Keratinocyte (primary cell): ENCODE results near the gene CCL11. TPM values are rescaled to one million over a fixed set of nuclear protein-coding genes. Genes with fewer than 3 reads are reported as not detected.

Experiments used
- DNase-seq: peaks from one replicate; pipeline ENCODE4 v3.0.0-alpha.2; 2011; ENCODE audit warnings: low read depth, missing footprints, low spot score
- FAIRE-seq: peaks from 2 replicates; lab custom pipeline; 2011; peaks lifted over from hg19 to GRCh38; lab: Jason Lieb, UNC
- H2AFZ ChIP-seq: 2 replicates; pipeline ENCODE4 v1.6.0; 2012; ENCODE audit warnings: low read length, control low read depth, inconsistent platforms; ENCODE audit not compliant: control insufficient read depth
- H3K27ac ChIP-seq: 2 replicates; pipeline ENCODE4 v1.5.1; 2011; ENCODE audit warnings: low read length; ENCODE audit not compliant: control insufficient read depth, insufficient read depth
- H3K27me3 ChIP-seq: 3 replicates; pipeline ENCODE4 v1.6.0; 2011; ENCODE audit warnings: low read length; ENCODE audit not compliant: control insufficient read depth, insufficient read depth; ENCODE audit errors: extremely low read depth
- H3K36me3 ChIP-seq, 2 experiments: 2 replicates in 1 of 2; 3 replicates in 1 of 2; pipeline ENCODE4 v1.5.1; 2011; ENCODE audit warnings: low read length in 2 of 2, mild to moderate bottlenecking in 1 of 2; ENCODE audit not compliant: control insufficient read depth in 2 of 2, insufficient read depth in 2 of 2; ENCODE audit errors: extremely low read depth in 1 of 2
- H3K4me1 ChIP-seq: 3 replicates; pipeline ENCODE4 v1.5.1; 2011; ENCODE audit warnings: low read length; ENCODE audit not compliant: control insufficient read depth, insufficient read depth; ENCODE audit errors: extremely low read depth
- H3K4me2 ChIP-seq: 3 replicates; pipeline ENCODE4 v1.6.0; 2011; ENCODE audit warnings: low read depth, low read length; ENCODE audit not compliant: control insufficient read depth, insufficient read depth; ENCODE audit errors: extremely low read depth
- H3K4me3 ChIP-seq, 3 experiments: fragments of 200-600 bp in 1 of 3; sonication (generic) in 1 of 3; 2 replicates in 2 of 3; 3 replicates in 1 of 3; pipeline ENCODE4 v1.5.1; 2011 to 2016; ENCODE audit warnings: low read length in 3 of 3, mild to moderate bottlenecking in 3 of 3, control low read depth in 2 of 3, inconsistent platforms in 1 of 3, low read depth in 1 of 3, mixed read lengths in 1 of 3, mixed run types in 1 of 3, moderate library complexity in 1 of 3; ENCODE audit not compliant: control insufficient read depth in 2 of 3, insufficient read depth in 2 of 3; ENCODE audit errors: extremely low read depth in 1 of 3
- H3K79me2 ChIP-seq: 2 replicates; pipeline ENCODE4 v1.6.0; 2012; ENCODE audit warnings: low read length; ENCODE audit not compliant: control insufficient read depth, insufficient read depth
- H3K9ac ChIP-seq: 3 replicates; pipeline ENCODE4 v1.6.0; 2011; ENCODE audit warnings: low read length; ENCODE audit not compliant: control insufficient read depth, insufficient read depth; ENCODE audit errors: extremely low read depth
- H3K9me1 ChIP-seq: 3 replicates; pipeline ENCODE4 v1.6.0; 2011; ENCODE audit warnings: low read length; ENCODE audit not compliant: control insufficient read depth, insufficient read depth; ENCODE audit errors: extremely low read depth
- H3K9me3 ChIP-seq: 2 replicates; pipeline ENCODE4 v1.5.1; 2012; ENCODE audit warnings: low read depth, low read length; ENCODE audit not compliant: control insufficient read depth
- H4K20me1 ChIP-seq: 3 replicates; pipeline ENCODE4 v1.6.0; 2011; ENCODE audit warnings: low read length; ENCODE audit not compliant: control insufficient read depth, insufficient read depth; ENCODE audit errors: extremely low read depth
- EZH2 ChIP-seq: IDR thresholded peaks from one replicate; pipeline ENCODE4 v1.6.1; 2012; ENCODE audit warnings: inconsistent platforms, mild to moderate bottlenecking, low read length, moderate library complexity
- dilution Hi-C: fragments of 300-500 bp; cut with MboI; formaldehyde crosslinking; loops from one replicate; pipeline ENCODE4 v1.7.0; 2020; ENCODE audit warnings: low sequenced_read_pairs; ENCODE audit not compliant: extremely low pct_ligation_motif_present
- polyA plus RNA-seq, 5 experiments: library from polyadenylated mRNA; depleted of rRNA in 3 of 5; stranded (reverse) in 3 of 5; stranded (forward) in 1 of 5; unstranded in 1 of 5; fragments of >200 nt; gene quantifications; 1 replicate in 1 of 5; 2 replicates in 3 of 5; 3 replicates in 1 of 5; pipeline versions ENCODE4 v1.2.1 to v1.2.3, GENCODE V29; 2011 to 2012; ENCODE audit warnings: missing spikeins in 2 of 5, low read depth in 1 of 5, low replicate concordance in 1 of 5
- TF ChIP-seq, protein P1 (sequence below), 3 experiments: IDR thresholded peaks in 1 of 3; conservative IDR thresholded peaks in 1 of 3; optimal IDR thresholded peaks in 1 of 3; 2 replicates in 2 of 3; 3 replicates in 1 of 3; pipeline versions ENCODE3 to v1.5.1; 2011; ENCODE audit warnings: low read length in 3 of 3, mild to moderate bottlenecking in 3 of 3, moderate library complexity in 2 of 3, control low read depth in 1 of 3, inconsistent platforms in 1 of 3; ENCODE audit not compliant: insufficient read depth in 2 of 3; ENCODE audit errors: extremely low read depth in 1 of 3

The CCL11 gene
- polyA plus RNA-seq, 1 donor (not counting 4 experiments of a cell fraction or from before 2014, with no cell fraction given): not detected

DNA sequence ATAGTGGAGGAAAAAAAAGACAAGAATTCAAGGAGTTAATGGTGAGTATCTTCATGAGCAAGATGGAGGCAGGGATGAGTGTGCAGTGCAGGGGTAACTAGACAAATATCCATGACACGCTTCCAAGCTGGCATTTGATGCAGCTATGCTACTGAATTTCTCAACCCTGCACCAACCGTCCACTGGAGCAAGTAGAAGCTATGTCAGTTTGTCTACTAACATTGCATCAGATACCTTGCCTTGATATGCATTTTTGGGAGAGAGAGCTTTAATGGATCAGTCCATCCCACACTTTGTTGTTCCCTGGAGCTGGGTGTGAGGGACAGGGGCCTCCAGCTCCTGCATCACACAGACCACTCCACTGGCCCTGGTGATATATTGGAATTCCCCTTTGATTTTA lies 16.4 kb downstream of the CCL11 start:
- H3K9me3 ChIP-seq: no peaks in the 10 kb centered on the region
- no peaks in the 10 kb centered on the region for H4K20me1 ChIP-seq
- no peak overlapping the region for H3K4me2 ChIP-seq
- H3K4me1 ChIP-seq: peaks cover 30% of the 10 kb centered on the region
- H3K79me2 ChIP-seq: no peaks in the 10 kb centered on the region
- no peaks in the 10 kb centered on the region for H3K9me1 ChIP-seq
- no peak overlapping the region for H3K27ac ChIP-seq
- TF ChIP-seq, protein P1, sequence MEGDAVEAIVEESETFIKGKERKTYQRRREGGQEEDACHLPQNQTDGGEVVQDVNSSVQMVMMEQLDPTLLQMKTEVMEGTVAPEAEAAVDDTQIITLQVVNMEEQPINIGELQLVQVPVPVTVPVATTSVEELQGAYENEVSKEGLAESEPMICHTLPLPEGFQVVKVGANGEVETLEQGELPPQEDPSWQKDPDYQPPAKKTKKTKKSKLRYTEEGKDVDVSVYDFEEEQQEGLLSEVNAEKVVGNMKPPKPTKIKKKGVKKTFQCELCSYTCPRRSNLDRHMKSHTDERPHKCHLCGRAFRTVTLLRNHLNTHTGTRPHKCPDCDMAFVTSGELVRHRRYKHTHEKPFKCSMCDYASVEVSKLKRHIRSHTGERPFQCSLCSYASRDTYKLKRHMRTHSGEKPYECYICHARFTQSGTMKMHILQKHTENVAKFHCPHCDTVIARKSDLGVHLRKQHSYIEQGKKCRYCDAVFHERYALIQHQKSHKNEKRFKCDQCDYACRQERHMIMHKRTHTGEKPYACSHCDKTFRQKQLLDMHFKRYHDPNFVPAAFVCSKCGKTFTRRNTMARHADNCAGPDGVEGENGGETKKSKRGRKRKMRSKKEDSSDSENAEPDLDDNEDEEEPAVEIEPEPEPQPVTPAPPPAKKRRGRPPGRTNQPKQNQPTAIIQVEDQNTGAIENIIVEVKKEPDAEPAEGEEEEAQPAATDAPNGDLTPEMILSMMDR (optimal IDR thresholded peaks at IDR 0.05 in 1 of 3, IDR thresholded peaks at IDR 0.05 in 1 of 3, conservative IDR thresholded peaks at IDR 0.05 in 1 of 3; ENCODE audit: extremely low read depth in 1 of 3, insufficient read depth in 2 of 3, low read length in 3 of 3): no peak
- TF ChIP-seq EZH2: no peak
- H3K36me3 ChIP-seq: no peaks in the 10 kb centered on the region
- FAIRE-seq: no peak
- dilution Hi-C loops: no loop called here
- no peaks in the 10 kb centered on the region for H3K27me3 ChIP-seq
- no peak overlapping the region for H3K4me3 ChIP-seq
- H3K9ac ChIP-seq: no peak overlapping the region
- H2AFZ ChIP-seq: no peak overlapping the region
- DNase-seq: no peak

DNA sequence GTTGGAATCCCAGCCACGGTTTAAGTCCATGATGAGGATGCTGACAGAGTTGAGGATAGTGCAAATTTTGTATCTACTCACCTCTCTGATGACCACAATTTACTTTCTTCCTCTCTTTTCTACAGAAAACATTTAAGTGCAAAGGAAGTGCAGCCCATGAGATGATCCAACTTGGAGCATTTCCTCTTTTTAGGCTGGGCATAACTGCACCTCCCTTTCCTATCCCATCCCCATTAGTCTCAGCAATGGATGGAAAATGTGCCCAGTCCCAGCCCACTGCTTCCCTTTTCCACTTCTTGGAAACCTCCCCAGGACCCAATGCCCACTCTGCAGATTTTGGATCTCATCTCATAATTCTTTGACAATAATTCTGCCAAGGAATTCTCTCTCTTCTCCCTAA lies 17.1 kb downstream of the CCL11 start:
- no peak overlapping the region for H3K27ac ChIP-seq
- dilution Hi-C loops: no loop called here
- no peaks in the 10 kb centered on the region for H3K9me1 ChIP-seq

More for the DNA sequence above, 17.1 kb downstream of the CCL11 start:
- H3K4me1 ChIP-seq: peaks cover 30% of the 10 kb centered on the region
- no peak overlapping the region for H3K4me2 ChIP-seq
- H3K79me2 ChIP-seq: no peaks in the 10 kb centered on the region
- H3K9me3 ChIP-seq: no peaks in the 10 kb centered on the region
- no peaks in the 10 kb centered on the region for H4K20me1 ChIP-seq
- no peak for FAIRE-seq
- H3K36me3 ChIP-seq: no peaks in the 10 kb centered on the region
- no peak overlapping the region for H2AFZ ChIP-seq
- H3K4me3 ChIP-seq: no peak overlapping the region
- DNase-seq: no peak
- H3K9ac ChIP-seq: no peak overlapping the region
- no peaks in the 10 kb centered on the region for H3K27me3 ChIP-seq
- TF ChIP-seq, protein P1 (optimal IDR thresholded peaks at IDR 0.05 in 1 of 3, IDR thresholded peaks at IDR 0.05 in 1 of 3, conservative IDR thresholded peaks at IDR 0.05 in 1 of 3; ENCODE audit: extremely low read depth in 1 of 3, insufficient read depth in 2 of 3, low read length in 3 of 3): no peak
- TF ChIP-seq EZH2: no peak
